Stimulated activated CD4-positive, alpha-beta T cell treated with anti-CD3 and anti-CD28 coated beads, Interleukin-2, amount 100 ng/mL, for 4 hours (primary cell): ENCODE measurements around the gene VPS4A.
"Not testable (repeated sequence)": the region's sequence is repeated elsewhere in the genome, so short reads cannot be mapped to it uniquely, and the experiment has no call there.

ENCODE experiments used
- DNase-seq: peaks from one replicate; pipeline ENCODE4 v3.0.0-alpha.2; 2020; ENCODE audit warnings: low read depth

The VPS4A gene

GRCh38 chr16:69327585-69328310, 16.6 kb downstream of the VPS4A start:
- DNase-seq = no peak

GRCh38 chr16:69328854-69329316, 17.7 kb downstream of the VPS4A start:
- no peak for DNase-seq

GRCh38 chr16:69329369-69330285, 18.5 kb downstream of the VPS4A start:
- DNase-seq = peak; percentile 46

GRCh38 chr16:69330286-69331109, 19.3 kb downstream of the VPS4A start, which contains the start of gene PDF:
PDF (minus strand) TSS chr16:69330588; CDS start chr16:69330570, 18 bp downstream.
- peak; percentile 75 for DNase-seq

- DNase-seq = no peak
Observed at GRCh38 chr16:69334696-69335095, 23.5 kb downstream of the VPS4A start.

GRCh38 chr16:69338557-69339288, 27.6 kb downstream of the VPS4A start:
- DNase-seq = peak; percentile 40

GRCh38 chr16:69339289-69340094, 28.3 kb downstream of the VPS4A start, which contains the start of the genes COG8 and NIP7:
COG8 (minus strand) TSS chr16:69339564; CDS start chr16:69339552, 12 bp downstream.
NIP7 (plus strand) TSS chr16:69339772; CDS start chr16:69339830, 58 bp downstream.
- DNase-seq = peak; percentile 84

GRCh38 chr16:69340095-69340644, 29.0 kb downstream of the VPS4A start:
- DNase-seq = peak; percentile 7

GRCh38 chr16:69344171-69344570, 33.0 kb downstream of the VPS4A start:
- DNase-seq = no peak

GRCh38 chr16:69345923-69346322, 34.8 kb downstream of the VPS4A start:
- no peak for DNase-seq

- no peak for DNase-seq
Observed at GRCh38 chr16:69346683-69347082, 35.5 kb downstream of the VPS4A start.

- no peak for DNase-seq
Observed at GRCh38 chr16:69348222-69348621, 37.1 kb downstream of the VPS4A start.

- DNase-seq = no peak
Observed at GRCh38 chr16:69349536-69349935, 38.4 kb downstream of the VPS4A start.

- DNase-seq = no peak
Observed at GRCh38 chr16:69350536-69351133, 39.5 kb downstream of the VPS4A start.

- DNase-seq = no peak
Observed at GRCh38 chr16:69351309-69352027, 40.3 kb downstream of the VPS4A start, which contains the start of gene TMED6. TMED6 (minus strand) TSS chr16:69351786; CDS start chr16:69351753, 33 bp downstream.

GRCh38 chr16:69360070-69360469, 48.9 kb downstream of the VPS4A start:
- DNase-seq = not testable (repeated sequence)

- DNase-seq = no peak
Observed at GRCh38 chr16:69363281-69363717, 52.1 kb downstream of the VPS4A start.

- DNase-seq = no peak
Observed at GRCh38 chr16:69364088-69364487, 52.9 kb downstream of the VPS4A start.

GRCh38 chr16:69365901-69366300, 54.8 kb downstream of the VPS4A start:
- no peak for DNase-seq
